Peyer's patch (tissue), 4 donors: Measurements from ENCODE around the gene SDHB. TPM values are rescaled to one million over a fixed set of nuclear protein-coding genes. Genes with fewer than 3 reads are reported as not detected.

Experiments
- DNase-seq, 3 donors: peaks; one replicate each; pipeline ENCODE4 v3.0.0-alpha.2; 2017 to 2019
- H3K27ac ChIP-seq, 4 donors: fragments of 200-600 bp; sonication (generic); one replicate each; pipeline ENCODE4 v1.5.1; 2016 to 2019
- H3K27me3 ChIP-seq, 2 donors: fragments of 200-600 bp; sonication (generic); one replicate each; pipeline ENCODE4 v1.5.1; 2019
- H3K36me3 ChIP-seq, 3 donors: fragments of 200-600 bp; sonication (generic); one replicate each; pipeline ENCODE4 v1.5.1; 2016 to 2019
- H3K4me1 ChIP-seq, 4 donors: fragments of 200-600 bp; sonication (generic); one replicate each; pipeline ENCODE4 v1.5.1; 2016 to 2019
- H3K4me3 ChIP-seq, 4 donors: fragments of 200-600 bp; sonication (generic); 1 replicate in 3 of 4; 2 replicates in 1 of 4; pipeline ENCODE4 v1.5.1; 2016 to 2019; ENCODE audit warnings: mild to moderate bottlenecking in 1 of 4
- H3K9me3 ChIP-seq, 4 donors: fragments of 200-600 bp; sonication (generic); one replicate each; pipeline ENCODE4 v1.5.1; 2016 to 2019; ENCODE audit warnings: mild to moderate bottlenecking in 1 of 4
- CTCF ChIP-seq, 6 experiments: fragments of 450-650 bp in 4 of 6; fragments of 200-600 bp in 2 of 6; sonication (generic) in 1 of 6; IDR thresholded peaks; one replicate each; pipeline ENCODE4 v1.5.1; 2017 to 2019; ENCODE audit warnings: antibody characterized with exemption in 6 of 6, mild to moderate bottlenecking in 3 of 6, moderate library complexity in 1 of 6
- POLR2A ChIP-seq, 2 donors: fragments of 450-650 bp; IDR thresholded peaks; one replicate each; pipeline ENCODE4 v1.5.1; 2017; ENCODE audit warnings: antibody characterized with exemption in 2 of 2, mild to moderate bottlenecking in 2 of 2, moderate library complexity in 2 of 2
- total RNA-seq, 4 donors: library from RNA; depleted of rRNA; stranded (reverse); fragments of >200 nt; gene quantifications; one replicate each; pipeline ENCODE4 v1.1.0, GENCODE V29; 2016

Gene SDHB
- total RNA-seq, 4 donors from 2014 or later, result 106 to 277 (median 175) TPM

- Histone ChIP-seq H3K27ac (peak overlapping the region in 1 of 4 donors; percentile 65), H3K9me3 (no peaks in the 10 kb centered on the region), H3K4me3 (no peak overlapping the region), H3K4me1 (no peaks in the 10 kb centered on the region), H3K27me3 (no peaks in the 10 kb centered on the region), H3K36me3 (peaks cover 0 to 7% (median 0%) of the 10 kb centered on the region in 3 donors)
- no peak for DNase-seq
- TF ChIP-seq POLR2A (IDR thresholded peaks at IDR 0.05), result no peak
- TF ChIP-seq CTCF (IDR thresholded peaks at IDR 0.05), result no peak
Measured at GRCh38 chr1:17097787-17098186, 44.0 kb upstream of the SDHB start.

DNA sequence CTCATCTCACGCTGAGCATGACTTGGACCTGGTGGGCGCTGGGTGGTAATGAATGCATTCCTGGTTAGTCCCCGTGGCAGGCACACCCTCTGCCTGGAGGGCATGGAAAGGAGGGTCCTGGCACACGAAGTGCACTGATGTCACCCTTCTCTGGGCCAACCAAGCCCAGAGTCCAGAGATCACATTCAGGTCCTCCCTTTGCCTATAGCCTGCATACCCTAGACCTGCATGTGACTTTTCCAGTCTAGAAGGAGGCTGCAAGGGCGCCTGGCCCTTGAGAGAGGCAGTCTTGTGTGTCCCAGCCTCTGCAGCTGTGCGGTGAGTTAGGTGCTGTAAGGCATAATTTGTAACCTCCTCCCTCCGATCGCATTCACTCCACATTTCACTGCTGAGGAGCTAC, 43.3 kb upstream of the SDHB start:
- DNase-seq, result no peak

DNA sequence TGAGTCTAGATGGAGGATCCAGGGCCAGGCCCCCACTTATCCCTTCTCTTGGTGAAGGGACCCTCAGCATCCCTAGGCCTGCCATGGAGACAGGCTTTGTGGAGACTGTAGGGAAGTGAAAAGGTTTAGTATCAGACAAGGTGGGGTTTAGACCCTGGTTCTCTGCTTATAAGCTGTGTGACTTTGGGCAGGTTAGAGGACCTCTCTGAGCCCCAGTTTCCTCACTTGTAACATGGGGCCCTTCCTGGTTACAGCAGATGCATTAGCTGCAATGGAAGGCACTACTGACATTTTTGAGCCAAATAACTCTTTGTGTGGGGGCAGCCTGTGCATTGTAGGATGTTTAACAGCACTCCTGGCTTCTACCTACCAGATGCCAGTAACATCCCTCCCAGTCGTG, 42.8 kb upstream of the SDHB start:
- Histone ChIP-seq H3K4me3 (no peak overlapping the region), H3K27ac (no peak overlapping the region), H3K4me1 (no peaks in the 10 kb centered on the region), H3K9me3 (no peaks in the 10 kb centered on the region), H3K36me3 (no peaks in the 10 kb centered on the region), H3K27me3 (no peaks in the 10 kb centered on the region)
- DNase-seq, result no peak
- TF ChIP-seq POLR2A (IDR thresholded peaks at IDR 0.05) (no peak), CTCF (IDR thresholded peaks at IDR 0.05) (no peak)

More for the DNA sequence above, 43.3 kb upstream of the SDHB start:
- Histone ChIP-seq H3K4me1 (no peaks in the 10 kb centered on the region), H3K27ac (peak overlapping the region in 1 of 4 donors; percentile 65), H3K27me3 (no peaks in the 10 kb centered on the region), H3K36me3 (peaks cover 0 to 2% (median 0%) of the 10 kb centered on the region in 3 donors), H3K4me3 (no peak overlapping the region), H3K9me3 (no peaks in the 10 kb centered on the region)
- TF ChIP-seq POLR2A (IDR thresholded peaks at IDR 0.05) (peak; percentile 12 to 46), CTCF (IDR thresholded peaks at IDR 0.05) (no peak)

- Histone ChIP-seq H3K9me3 (no peaks in the 10 kb centered on the region), H3K27ac (no peak overlapping the region), H3K27me3 (no peaks in the 10 kb centered on the region), H3K36me3 (no peaks in the 10 kb centered on the region), H3K4me1 (no peaks in the 10 kb centered on the region), H3K4me3 (no peak overlapping the region)
- DNase-seq, result no peak
- TF ChIP-seq POLR2A (IDR thresholded peaks at IDR 0.05), result no peak
Measured at GRCh38 chr1:17095141-17095540, 41.3 kb upstream of the SDHB start.

- DNase-seq, result no peak
- no peak overlapping the region for H3K4me3 ChIP-seq
- no peaks in the 10 kb centered on the region for H3K27me3 ChIP-seq
- no peak overlapping the region for H3K27ac ChIP-seq
- no peaks in the 10 kb centered on the region for H3K9me3 ChIP-seq
- no peaks in the 10 kb centered on the region for H3K4me1 ChIP-seq
- TF ChIP-seq POLR2A (IDR thresholded peaks at IDR 0.05) (no peak), CTCF (IDR thresholded peaks at IDR 0.05) (no peak)
- no peaks in the 10 kb centered on the region for H3K36me3 ChIP-seq
Measured at GRCh38 chr1:17094664-17095063, 40.8 kb upstream of the SDHB start.

DNA sequence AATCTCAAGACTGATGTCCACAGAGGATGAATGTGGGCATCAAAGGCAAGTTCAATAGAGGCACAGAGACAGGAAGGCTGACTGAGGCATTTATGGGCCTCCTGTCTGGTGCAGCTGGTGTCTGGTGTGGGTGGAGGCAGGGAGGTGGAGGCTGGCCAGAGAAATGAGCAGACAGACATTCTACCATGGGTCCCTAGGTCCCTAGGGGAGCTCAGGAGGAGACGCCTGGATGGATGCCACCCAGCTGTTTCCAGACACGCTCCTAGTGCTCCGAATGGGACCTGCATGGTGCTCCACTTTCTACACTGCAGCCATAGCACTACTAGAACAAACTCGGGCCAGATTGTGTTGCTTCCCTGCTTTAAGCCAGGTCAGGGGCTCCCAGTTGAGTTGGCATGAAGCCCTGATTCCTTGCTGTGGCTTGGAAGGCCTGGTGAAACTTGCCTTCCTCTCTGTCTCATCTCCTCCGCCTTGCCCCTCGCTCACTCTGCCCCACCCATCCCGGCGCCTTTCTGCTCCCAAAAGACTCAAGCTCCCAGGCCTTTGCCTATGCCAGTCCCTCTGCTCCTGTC, 40.1 kb upstream of the SDHB start:
- H3K4me1 ChIP-seq, result no peaks in the 10 kb centered on the region
- H3K27ac ChIP-seq, result no peak overlapping the region
- no peaks in the 10 kb centered on the region for H3K9me3 ChIP-seq
- TF ChIP-seq CTCF (IDR thresholded peaks at IDR 0.05) (no peak), POLR2A (IDR thresholded peaks at IDR 0.05) (no peak)
- no peaks in the 10 kb centered on the region for H3K36me3 ChIP-seq
- no peak overlapping the region for H3K4me3 ChIP-seq
- no peaks in the 10 kb centered on the region for H3K27me3 ChIP-seq
- no peak for DNase-seq
